Activated CD8-positive, alpha-beta T cell treated with anti-CD3 and anti-CD28 coated beads for 36 hours (primary cell): Measurements from ENCODE around the gene COX6B1. TPM values are rescaled to one million over a fixed set of nuclear protein-coding genes. Genes with fewer than 3 reads are reported as not detected.

Source experiments
- ATAC-seq: fragments of 200-7000 bp; cut with Tn5 transposase; one replicate; pipeline ENCODE4 v1.10.0; 2021; ENCODE audit warnings: mild to moderate bottlenecking, moderate library complexity
- CTCF ChIA-PET: fragments of 350-600 bp; sonication (Branson Sonifier 250); formaldehyde crosslinking; loops from one replicate; lab custom pipeline; 2021; ENCODE audit warnings: antibody characterized with exemption; lab: Charles Lee
- POLR2A ChIA-PET: fragments of 350-600 bp; sonication (Branson Sonifier 250); formaldehyde crosslinking; loops from one replicate; lab custom pipeline; 2021; ENCODE audit warnings: antibody characterized with exemption; lab: Charles Lee
- DNase-seq: peaks from one replicate; pipeline ENCODE4 v3.0.0-alpha.2; 2020
- H3K27ac Mint-ChIP-seq: one replicate; pipeline ENCODE4 v1.8.0; 2021; ENCODE audit warnings: mild to moderate bottlenecking, mixed read lengths
- H3K27me3 Mint-ChIP-seq: one replicate; pipeline ENCODE4 v1.8.0; 2021; ENCODE audit warnings: mixed read lengths
- H3K36me3 Mint-ChIP-seq: one replicate; pipeline ENCODE4 v1.8.0; 2021; ENCODE audit warnings: low read depth, mixed read lengths
- H3K4me1 Mint-ChIP-seq: one replicate; pipeline ENCODE4 v1.8.0; 2021; ENCODE audit warnings: low read depth, mixed read lengths
- H3K4me3 Mint-ChIP-seq: one replicate; pipeline ENCODE4 v1.8.0; 2021; ENCODE audit warnings: mild to moderate bottlenecking, moderate library complexity, mixed read lengths
- H3K9me3 Mint-ChIP-seq: one replicate; pipeline ENCODE4 v1.8.0; 2021; ENCODE audit warnings: mixed read lengths
- CTCF ChIP-seq: fragments of 200-600 bp; IDR thresholded peaks from one replicate; pipeline ENCODE4 v1.8.0; 2022; ENCODE audit warnings: antibody characterized with exemption, mild to moderate bottlenecking
- intact Hi-C: fragments of 100-400 bp; cut with micrococcal nuclease; formaldehyde crosslinking; loops from one replicate; pipeline ENCODE4 v1.10.0; 2022
- total RNA-seq, 2 experiments: library from RNA; stranded (reverse); gene quantifications; one replicate each; pipeline ENCODE4 v1.2.3, GENCODE V29; 2021

Gene COX6B1
- total RNA-seq, 2 experiments from 2014 or later, result 432 to 437 TPM

- Mint-ChIP-seq H3K9me3 (no peaks in the 10 kb centered on the region), H3K4me1 (peaks cover 16% of the 10 kb centered on the region), H3K27me3 (no peaks in the 10 kb centered on the region), H3K27ac (peak overlapping the region; percentile 89), H3K4me3 (peak overlapping the region; percentile 88), H3K36me3 (peaks cover 30% of the 10 kb centered on the region)
- POLR2A ChIA-PET, result interaction anchor here (0.9 kb wide), 2 partner anchors 9 to 16 kb away, joined by 3 to 5 read pairs; partner anchors contain the start of gene HAUS5
- intact Hi-C loops, result no loop called here
- DNase-seq, result no peak
- no peak for ATAC-seq
- TF ChIP-seq CTCF, result no peak
- CTCF ChIA-PET, result no interaction called here
These were observed 18.8 kb upstream of the COX6B1 start for GRCh38 chr19:35629332-35629633.

GRCh38 chr19:35633727-35634440, 14.2 kb upstream of the COX6B1 start:
- ATAC-seq (no peak), DNase-seq (no peak)
- CTCF ChIA-PET, result interaction anchor here (1.1 kb wide), 1 partner anchor 32 kb away, joined by 4 read pairs; no protein-coding TSS in a partner anchor
- no peaks in the 10 kb centered on the region for H3K9me3 Mint-ChIP-seq
- POLR2A ChIA-PET, result interaction anchor here (1.6 kb wide), 1 partner anchor 11 kb away, joined by 4 read pairs; no protein-coding TSS in a partner anchor
- H3K4me3 Mint-ChIP-seq, result no peak overlapping the region
- no peaks in the 10 kb centered on the region for H3K27me3 Mint-ChIP-seq
- intact Hi-C loops, result no loop called here
- H3K36me3 Mint-ChIP-seq, result peaks cover 44% of the 10 kb centered on the region
- H3K27ac Mint-ChIP-seq, result no peak overlapping the region
- peaks cover 12% of the 10 kb centered on the region for H3K4me1 Mint-ChIP-seq
- no peak for TF ChIP-seq CTCF

GRCh38 chr19:35636651-35637050, 11.5 kb upstream of the COX6B1 start:
- H3K9me3 Mint-ChIP-seq, result no peaks in the 10 kb centered on the region

GRCh38 chr19:35637165-35637564, 11.0 kb upstream of the COX6B1 start:
- ChIA-PET CTCF (no interaction called here), POLR2A (interaction anchor here (0.9 kb wide), 2 partner anchors 12 to 25 kb away, joined by 3 to 4 read pairs; partner anchors contain the start of gene HAUS5)
- no peaks in the 10 kb centered on the region for H3K9me3 Mint-ChIP-seq
- no peak for DNase-seq
- H3K4me1 Mint-ChIP-seq, result peaks cover 10% of the 10 kb centered on the region
- intact Hi-C loops, result no loop called here
- H3K36me3 Mint-ChIP-seq, result peaks cover 26% of the 10 kb centered on the region
- H3K27me3 Mint-ChIP-seq, result no peaks in the 10 kb centered on the region
- no peak for TF ChIP-seq CTCF
- no peak overlapping the region for H3K4me3 Mint-ChIP-seq
- no peak for ATAC-seq
- no peak overlapping the region for H3K27ac Mint-ChIP-seq

More at GRCh38 chr19:35636651-35637050, 11.5 kb upstream of the COX6B1 start:
- Mint-ChIP-seq H3K27me3 (no peaks in the 10 kb centered on the region), H3K36me3 (peaks cover 31% of the 10 kb centered on the region), H3K4me3 (no peak overlapping the region), H3K4me1 (peaks cover 7% of the 10 kb centered on the region), H3K27ac (no peak overlapping the region)
- ChIA-PET CTCF (no interaction called here), POLR2A (interaction anchor here (0.7 kb wide), 1 partner anchor 9 kb away, joined by 3 read pairs; no protein-coding TSS in a partner anchor)
- no peak for TF ChIP-seq CTCF
- DNase-seq (no peak), ATAC-seq (no peak)
- intact Hi-C loops, result no loop called here

- intact Hi-C loops, result no loop called here
- no peaks in the 10 kb centered on the region for H3K9me3 Mint-ChIP-seq
- peaks cover 19% of the 10 kb centered on the region for H3K36me3 Mint-ChIP-seq
- H3K4me1 Mint-ChIP-seq, result peaks cover 18% of the 10 kb centered on the region
- no peak overlapping the region for H3K27ac Mint-ChIP-seq
- ATAC-seq, result no peak
- no peak for TF ChIP-seq CTCF
- CTCF ChIA-PET, result interaction anchor here (0.9 kb wide), 1 partner anchor 15 kb away, joined by 3 read pairs; no protein-coding TSS in a partner anchor
- no peaks in the 10 kb centered on the region for H3K27me3 Mint-ChIP-seq
- H3K4me3 Mint-ChIP-seq, result no peak overlapping the region
- no peak for DNase-seq
- POLR2A ChIA-PET, result interaction anchor here (1.6 kb wide), 1 partner anchor 109 kb away, joined by 3 read pairs; the partner anchor contains the start of gene LIN37
These were observed 8.8 kb upstream of the COX6B1 start for GRCh38 chr19:35639321-35639639.
